MV-4-11 (cell line): Measurements from ENCODE around the gene HOPX.
A peak's percentile ranks its signal among the peaks of the same experiment; 100 is the strongest.
"Not testable (repeated sequence)": the region's sequence is repeated elsewhere in the genome, so short reads cannot be mapped to it uniquely, and the experiment has no call there.

Experiments
- DNase-seq: peaks from one replicate; lab custom pipeline; 2025; lab: John Stamatoyannopoulos, UW

The HOPX gene

DNA sequence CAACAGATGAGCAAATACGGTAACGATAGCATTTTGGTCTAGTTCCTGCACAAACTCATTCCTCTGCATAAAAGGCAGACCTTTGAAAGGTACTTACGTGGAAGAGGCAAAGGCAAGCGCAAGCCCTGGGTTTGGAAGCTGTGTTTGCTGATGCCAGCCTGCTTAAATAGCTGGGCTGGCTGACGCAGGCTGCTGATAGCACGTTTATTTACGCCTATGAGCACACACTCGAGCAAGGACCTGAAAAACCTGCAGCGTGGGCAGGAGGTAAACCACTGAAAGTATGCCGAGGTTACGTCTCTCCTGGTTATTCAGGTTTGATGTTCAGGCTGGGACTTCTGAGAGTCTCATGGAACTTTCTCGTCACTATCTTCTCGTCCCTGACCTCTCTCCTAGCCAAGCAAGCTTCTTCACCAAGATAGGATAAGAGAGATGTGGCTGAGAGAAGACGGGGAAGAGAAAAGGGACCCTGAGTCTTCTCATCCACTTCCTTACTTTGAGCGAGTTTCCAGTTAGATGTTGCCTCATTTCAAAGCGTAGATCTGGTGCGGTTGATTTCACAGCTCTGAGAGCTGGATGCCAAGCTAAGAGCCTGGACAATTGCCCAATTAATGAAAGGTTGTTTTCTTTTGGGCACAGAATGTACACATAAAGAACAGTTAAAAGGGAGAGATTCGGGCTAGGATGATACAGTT is at the start of gene HOPX:
Gene HOPX, minus strand, starts transcription at position 139 of the 695 bp plus-strand sequence. CDS start 23,480 bp downstream, outside the sequence.
- DNase-seq, result peak; percentile 13

- no peak for DNase-seq
Observed at GRCh38 chr4:56730097-56730496, 49.0 kb upstream of the HOPX start.

DNA sequence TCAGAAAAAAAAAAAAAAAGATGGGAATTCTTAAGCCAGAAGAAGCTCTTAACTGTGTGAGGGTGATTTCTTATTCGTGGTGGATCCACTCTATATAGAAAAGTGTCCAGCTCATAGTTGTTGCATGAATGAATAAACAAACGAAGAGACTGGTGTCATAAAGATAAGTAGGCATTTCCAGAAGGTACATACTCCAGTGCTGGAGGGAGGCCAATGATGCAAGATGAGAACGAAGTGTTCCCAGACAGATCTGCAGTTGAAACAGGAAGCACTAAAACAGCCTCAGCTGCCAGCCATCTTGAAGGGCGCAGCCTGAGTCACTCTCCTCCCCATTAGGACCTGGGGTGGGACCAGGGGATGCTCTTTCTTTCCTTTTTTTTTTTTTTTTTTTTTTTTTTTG is 47.4 kb upstream of the HOPX start:
- DNase-seq, result peak; percentile 71

DNA sequence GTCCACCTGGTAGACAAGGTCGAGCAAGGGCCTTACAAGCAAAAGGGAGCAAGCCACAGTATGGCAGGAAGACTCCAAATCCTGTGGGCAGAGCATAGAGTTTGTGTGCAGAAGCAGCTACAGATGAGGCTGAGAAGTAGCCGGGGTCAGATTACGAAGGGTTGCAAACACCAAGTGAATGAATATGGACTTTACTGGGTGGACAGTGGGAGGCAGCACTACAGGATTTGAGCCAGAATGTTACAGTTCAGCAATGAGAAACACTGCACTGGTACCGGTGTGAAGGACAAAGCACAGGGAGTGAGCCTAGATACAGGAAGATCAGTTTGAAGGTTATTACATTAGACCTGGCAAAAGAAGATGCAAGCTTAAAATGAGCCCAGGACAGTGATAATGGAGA is 46.1 kb upstream of the HOPX start:
- DNase-seq, result no peak

GRCh38 chr4:56726593-56726992 is 45.5 kb upstream of the HOPX start:
- DNase-seq, result not testable (repeated sequence)

GRCh38 chr4:56723659-56724230 is 42.6 kb upstream of the HOPX start:
- DNase-seq, result no peak

GRCh38 chr4:56723201-56723605 is 42.1 kb upstream of the HOPX start:
- no peak for DNase-seq

- DNase-seq, result no peak
Observed at GRCh38 chr4:56708146-56708545, 27.1 kb upstream of the HOPX start.

GRCh38 chr4:56705966-56706365 is 24.9 kb upstream of the HOPX start:
- DNase-seq, result no peak

GRCh38 chr4:56705334-56705733 is 24.2 kb upstream of the HOPX start:
- DNase-seq, result no peak

DNA sequence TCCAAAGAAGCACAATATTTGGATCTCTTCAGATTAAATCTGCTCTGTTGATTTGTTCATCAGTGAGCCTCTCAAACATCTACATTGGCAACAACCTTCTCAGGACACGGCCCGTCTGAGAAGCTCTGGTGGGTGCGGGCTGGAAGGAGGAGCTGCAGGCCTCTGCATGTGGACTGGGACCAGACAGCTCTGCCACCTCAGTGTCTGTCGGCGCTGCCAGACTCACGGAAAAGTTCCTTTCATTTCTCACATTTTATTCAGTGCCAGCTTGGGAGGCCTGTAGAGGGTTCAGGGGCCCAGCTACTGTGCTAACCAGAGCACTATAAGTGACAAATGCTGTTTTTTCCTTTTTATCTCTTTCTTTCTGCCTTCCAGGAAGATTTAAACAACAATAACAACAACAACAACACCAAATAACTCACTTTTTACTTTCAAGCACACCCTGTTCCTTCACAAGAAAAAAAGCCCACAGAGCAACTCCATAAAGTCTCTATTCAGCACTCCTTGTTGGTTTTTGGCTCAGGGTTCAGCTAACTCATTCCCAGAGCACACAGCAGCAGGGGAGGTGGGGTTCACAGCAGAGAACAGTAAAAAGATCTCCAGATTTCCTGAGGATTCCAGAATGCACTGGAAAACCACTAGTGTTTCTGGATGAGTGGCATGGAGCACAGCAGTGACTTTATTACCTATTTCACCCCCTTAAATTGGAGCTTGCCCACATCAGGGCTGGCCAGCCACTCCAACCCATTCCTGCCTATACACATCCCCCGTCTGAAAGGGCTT is 23.2 kb upstream of the HOPX start:
- no peak for DNase-seq

DNA sequence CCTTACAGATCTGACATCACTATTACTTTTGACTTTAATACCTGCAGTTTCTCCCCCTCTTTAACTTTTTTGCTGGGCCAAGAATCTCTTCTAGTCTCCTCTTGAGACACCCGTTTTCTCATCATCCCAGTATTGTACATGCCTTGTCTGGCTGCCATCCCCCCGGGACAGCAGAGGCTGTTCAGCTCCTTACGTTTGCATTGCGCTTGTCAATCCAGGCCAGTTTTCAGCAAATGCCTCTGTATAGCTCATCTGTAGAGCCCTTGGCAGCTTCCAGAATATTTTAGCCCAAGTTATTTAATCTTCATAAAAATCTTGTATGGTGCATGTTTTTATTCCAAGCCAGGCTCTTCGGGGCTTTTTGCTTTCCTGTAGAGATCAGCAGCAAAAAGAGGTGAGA is 22.3 kb upstream of the HOPX start:
- no peak for DNase-seq

- DNase-seq, result no peak
Observed at GRCh38 chr4:56701644-56702043, 20.5 kb upstream of the HOPX start.

GRCh38 chr4:56701161-56701480 is 20.0 kb upstream of the HOPX start:
- peak; percentile 17 for DNase-seq

DNA sequence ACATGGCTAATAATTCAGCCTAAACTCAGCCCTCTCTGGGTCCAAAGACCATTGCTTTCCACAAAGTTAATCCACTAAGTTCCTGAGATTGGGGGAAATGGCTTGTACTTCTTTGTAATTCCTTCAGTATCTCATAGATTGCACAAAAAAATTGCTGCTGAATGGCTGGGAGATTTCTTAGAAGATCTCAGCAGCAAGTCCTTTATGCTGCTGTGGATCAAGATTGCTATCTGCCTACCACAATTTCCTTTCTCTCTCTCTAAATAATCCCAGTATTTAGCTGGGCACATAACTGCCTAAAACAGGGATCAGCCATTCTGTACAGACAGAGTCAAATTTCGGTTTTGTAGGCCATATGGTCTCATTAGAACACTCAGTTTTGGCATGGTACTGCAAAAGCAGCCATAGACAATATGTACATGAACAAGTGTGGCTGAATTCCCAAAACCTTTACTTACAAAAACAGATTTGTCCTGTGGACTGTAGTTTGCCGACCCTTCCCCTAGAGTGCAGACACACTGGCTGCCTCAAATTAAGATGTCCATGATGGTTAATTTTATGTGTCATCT is 18.5 kb upstream of the HOPX start:
- no peak for DNase-seq

DNA sequence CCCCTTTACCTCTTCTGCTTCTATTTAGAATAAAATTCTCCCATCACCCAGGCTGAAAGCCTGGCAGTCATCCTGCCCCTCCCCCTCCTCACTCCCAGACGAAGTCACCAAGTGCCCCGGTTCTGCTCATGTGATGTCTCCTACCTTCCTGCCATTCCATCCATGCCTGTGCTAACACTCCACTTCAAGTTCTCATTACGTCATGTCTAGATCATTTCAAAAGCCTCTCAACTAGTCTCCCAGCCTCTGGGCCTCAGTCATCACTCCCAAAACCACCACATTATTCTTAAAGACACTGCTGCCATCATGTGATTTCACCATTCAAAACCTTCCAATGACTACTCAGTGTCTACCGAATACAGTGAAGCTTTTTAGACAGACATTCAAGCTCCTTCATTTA is 17.2 kb upstream of the HOPX start:
- DNase-seq, result no peak

DNA sequence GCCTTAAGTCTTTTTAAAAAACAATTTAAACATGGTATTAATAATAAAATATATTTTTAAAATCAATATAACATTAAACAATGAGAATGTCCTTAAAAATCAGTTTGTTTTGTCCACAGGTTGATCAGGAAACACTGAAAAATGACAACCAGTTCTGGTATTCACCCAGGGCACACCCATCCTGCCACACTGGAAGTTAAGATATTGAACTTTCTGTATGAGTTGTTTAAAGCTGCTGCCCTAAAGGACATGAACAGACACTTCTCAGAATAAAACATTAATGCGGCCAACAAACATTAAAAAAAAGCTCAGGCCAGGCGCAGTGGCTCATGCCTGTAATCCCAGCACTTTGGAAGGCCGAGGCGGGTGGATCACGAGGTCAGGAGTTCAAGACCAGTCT is 15.0 kb upstream of the HOPX start:
- no peak for DNase-seq

DNA sequence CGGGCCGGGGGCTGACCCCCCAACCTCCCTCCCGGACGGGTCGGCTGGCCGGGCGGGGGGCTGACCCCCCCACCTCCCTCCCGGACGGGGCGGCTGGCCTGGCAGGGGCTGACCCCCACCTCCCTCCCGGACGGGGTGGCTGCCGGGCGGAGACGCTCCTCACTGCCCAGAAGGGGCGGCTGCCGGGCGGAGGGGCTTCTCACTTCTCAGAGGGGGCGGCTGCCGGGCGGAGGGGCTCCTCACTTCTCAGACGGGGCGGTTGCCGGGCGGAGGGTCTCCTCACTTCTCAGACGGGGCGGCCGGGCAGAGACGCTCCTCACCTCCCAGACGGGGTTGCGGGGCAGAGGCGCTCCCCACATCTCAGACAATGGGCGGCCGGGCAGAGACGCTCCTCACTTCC is 12.4 kb upstream of the HOPX start:
- not testable (repeated sequence) for DNase-seq

DNA sequence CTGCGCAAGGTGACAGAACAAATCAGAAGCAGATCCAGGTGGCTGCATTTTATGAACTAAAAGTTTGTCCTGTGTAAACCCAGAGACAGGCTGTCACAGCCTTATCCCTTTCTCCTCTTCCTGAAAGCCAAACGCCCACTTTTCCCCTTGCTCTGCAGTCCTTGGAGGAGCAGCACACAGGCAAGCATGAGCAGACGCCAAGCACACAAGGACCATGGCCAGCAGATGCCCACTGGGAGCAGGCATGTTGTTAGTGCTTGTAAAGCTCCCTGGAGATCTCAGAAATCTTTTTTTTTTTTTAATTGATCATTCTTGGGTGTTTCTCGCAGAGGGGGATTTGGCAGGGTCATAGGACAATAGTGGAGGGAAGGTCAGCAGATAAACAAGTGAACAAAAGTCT is 11.5 kb upstream of the HOPX start:
- DNase-seq, result no peak

GRCh38 chr4:56691425-56691824 is 10.3 kb upstream of the HOPX start:
- DNase-seq, result no peak

- DNase-seq, result no peak
Observed at GRCh38 chr4:56690393-56690792, 9.3 kb upstream of the HOPX start.

GRCh38 chr4:56689201-56689969 is 8.3 kb upstream of the HOPX start:
- DNase-seq, result no peak
